HG02885 (cell line): Measurements from ENCODE around the gene LASP1NB.

ENCODE experiments used
- ATAC-seq: cut with Tn5 transposase; IDR thresholded peaks from one replicate; pipeline ENCODE4 v1.9.1; 2021; ENCODE audit warnings: mild to moderate bottlenecking; ENCODE audit not compliant: unreplicated experiment, poor library complexity

LASP1NB gene

DNA sequence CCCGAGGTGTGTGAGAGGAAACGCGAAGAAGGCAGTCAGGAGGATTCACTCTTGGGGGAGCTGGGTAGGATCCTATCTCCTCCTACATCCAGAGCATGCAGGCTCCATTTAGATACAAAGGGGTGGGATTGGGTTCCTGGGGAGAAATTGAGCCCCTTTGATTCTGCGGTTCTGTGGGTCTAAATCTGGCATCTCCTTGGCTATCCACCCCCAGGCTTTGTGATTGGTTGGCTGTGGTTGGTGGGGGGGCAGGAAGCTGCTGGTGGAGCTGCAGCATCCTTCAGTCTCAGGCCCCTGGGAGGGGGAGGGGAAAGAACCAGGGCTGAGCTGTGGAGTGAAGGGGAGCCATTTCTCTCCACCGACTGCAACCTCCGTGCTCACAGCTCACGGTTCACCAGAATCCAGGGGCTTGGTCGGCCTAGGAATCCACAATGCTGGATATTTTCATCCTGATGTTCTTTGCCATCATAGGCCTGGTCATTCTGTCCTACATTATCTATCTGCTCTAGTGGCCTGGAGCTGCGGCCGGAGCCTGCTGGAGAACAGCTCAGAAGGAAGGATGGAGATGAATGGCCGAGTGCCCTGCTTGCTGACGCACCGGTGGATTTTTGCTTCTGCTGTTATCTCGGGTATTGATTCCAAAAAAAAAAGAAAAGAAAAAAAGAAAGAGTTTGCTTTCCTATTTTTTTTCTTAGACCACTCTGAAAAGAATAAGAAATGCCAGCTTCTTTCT lies at the start of gene LASP1NB:
TSS of gene LASP1NB (plus strand) at position 352 of the 733 bp plus-strand sequence.
- ATAC-seq: no peak

GRCh38 chr17:38877130-38877851 lies 48.1 kb upstream of the LASP1NB start:
- no peak for ATAC-seq

DNA sequence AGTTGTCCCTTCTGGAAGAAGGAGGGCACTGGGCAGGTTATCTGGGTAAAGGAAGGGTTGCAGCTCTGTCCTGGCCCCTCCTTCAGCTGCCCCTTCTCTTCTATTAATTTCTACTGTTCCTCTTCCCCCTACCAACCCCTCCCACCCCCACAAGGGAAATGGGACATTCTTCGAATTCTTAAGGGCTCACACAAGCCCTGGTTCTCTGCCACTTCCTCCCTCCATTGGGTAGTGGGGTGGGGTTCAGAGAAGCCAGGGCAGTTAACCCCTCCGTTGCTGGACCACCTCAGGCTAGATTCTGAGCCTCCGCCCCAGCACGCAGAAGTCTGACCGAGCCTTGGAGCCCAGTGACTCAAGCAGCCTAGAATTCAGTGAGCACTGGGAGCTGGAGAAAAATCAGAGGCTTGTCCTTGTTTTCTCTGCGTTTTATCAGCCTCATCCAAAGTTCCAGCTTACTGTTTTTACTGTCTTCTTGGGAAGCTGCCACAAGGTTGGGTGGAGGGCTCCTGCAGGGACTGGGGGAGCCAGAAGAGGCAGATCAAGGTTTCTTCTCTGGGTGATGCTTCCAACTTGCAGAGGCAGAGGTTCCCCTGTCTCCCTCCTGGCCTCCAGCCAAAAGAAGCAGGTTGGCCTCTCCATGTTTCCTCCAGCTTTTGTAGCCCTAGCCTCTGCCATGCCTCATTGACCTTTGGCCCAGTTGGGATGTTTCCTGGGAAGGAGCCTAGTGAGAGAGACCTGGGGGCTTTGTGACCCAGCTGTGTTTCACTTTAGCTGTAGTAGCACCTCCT lies 45.3 kb upstream of the LASP1NB start:
- ATAC-seq: no peak

GRCh38 chr17:38881600-38882191 lies 43.7 kb upstream of the LASP1NB start:
- ATAC-seq: no peak

DNA sequence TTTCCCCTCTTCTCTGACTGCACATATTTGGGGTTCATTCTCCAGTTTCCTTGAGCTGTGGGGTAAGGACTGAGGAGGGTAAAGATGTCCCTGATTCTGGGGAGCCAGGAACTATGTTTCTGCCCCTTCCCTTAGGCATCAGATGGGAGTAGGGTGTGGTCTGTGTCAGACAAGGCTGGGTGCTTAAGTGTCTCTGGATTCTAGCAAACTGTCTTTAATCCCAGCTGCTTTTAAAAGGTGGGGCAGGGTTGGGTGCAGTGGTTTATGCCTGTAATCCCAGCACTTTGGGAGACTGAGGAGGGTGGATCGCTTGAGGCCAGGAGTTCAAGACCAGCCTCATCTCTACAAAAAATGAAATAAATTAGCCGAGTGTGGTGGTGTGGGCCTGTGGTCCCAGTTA lies 42.5 kb upstream of the LASP1NB start:
- ATAC-seq: no peak

DNA sequence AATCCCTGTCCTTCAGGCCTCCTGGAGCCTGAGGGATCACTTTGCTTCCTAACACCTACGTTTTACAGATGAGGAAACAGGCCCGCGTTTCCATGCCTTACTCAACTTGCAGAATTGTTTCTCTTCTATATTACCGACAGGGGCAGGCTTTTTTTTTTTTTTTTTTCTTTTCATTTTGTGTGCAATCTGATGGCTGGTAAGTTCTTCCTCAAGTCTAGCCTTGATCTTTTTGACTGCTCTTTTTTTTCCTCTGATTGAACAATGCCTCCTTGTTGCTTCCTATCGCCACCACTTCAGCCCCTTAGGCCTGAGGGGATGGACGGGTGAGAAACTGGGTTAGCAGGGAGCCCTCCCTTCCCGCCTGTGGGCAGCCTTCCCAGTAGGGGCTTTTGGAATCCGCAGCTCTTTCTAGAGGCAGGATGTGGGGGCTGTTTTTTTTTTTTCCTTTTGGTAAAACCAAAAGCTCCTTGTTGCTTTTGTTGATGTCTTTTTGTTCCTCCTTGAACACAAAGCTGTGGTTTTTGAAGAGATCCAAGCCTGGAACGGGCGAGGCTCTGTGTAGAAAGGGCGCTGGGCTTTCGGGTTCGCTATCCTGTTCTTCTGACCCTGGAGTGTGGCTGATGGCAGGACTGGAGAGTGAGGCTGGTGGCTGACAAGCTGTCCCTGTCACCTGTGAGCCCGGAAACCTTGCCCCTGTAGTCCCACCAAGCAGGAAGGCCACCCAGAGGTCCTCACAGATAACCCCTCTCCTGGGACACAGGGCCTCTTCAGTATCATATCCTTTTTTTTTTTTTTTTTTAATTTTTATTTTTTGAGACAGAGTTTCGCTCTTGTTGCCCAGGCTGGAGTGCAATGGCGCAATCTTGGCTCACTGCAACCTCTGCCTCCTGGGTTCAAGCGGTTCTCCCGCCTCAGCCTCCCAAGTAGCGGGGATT lies 41.6 kb upstream of the LASP1NB start:
- ATAC-seq: no peak

GRCh38 chr17:38885044-38885727 lies 40.2 kb upstream of the LASP1NB start:
- no peak for ATAC-seq

GRCh38 chr17:38885728-38886642 lies 39.4 kb upstream of the LASP1NB start:
- ATAC-seq: no peak

GRCh38 chr17:38886643-38887010 lies 38.8 kb upstream of the LASP1NB start:
- no peak for ATAC-seq

- no peak for ATAC-seq
These were observed 36.6 kb upstream of the LASP1NB start for GRCh38 chr17:38888842-38889241.

GRCh38 chr17:38889745-38890409 lies 35.5 kb upstream of the LASP1NB start:
- no peak for ATAC-seq

DNA sequence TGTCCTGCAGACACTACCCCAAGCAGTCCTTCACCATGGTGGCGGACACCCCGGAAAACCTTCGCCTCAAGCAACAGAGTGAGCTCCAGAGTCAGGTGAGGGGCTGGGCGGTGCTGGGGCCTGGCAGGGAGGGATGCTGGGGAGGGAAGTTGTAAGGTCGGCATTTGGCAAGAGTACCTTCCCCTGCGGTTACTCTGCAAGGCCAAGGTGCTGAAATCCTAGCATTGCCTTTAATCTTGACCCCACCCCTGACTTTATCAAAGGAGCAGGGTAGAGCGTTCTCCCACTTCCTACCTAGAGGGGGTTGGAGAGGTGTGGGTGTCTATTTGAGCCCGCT lies 35.0 kb upstream of the LASP1NB start:
- ATAC-seq: no peak

DNA sequence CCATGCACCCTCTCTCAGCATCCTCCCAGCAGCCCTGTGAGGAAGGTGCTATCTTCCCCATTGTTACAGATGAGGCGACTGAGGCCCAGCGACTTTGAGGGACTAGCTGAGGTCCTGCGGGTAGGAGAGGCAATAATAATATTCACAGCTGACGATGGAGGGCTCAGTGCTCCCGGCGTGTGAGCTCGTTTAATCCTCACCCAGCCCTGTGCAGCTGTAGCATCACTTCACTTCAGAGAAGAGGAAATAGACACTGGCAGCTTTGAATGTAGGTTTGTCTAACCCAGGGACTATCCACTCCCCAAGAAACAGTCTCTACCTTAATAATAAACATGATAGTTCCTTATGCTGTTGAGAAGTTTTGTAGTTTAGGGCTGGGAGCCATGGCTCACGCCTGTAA lies 34.0 kb upstream of the LASP1NB start:
- no peak for ATAC-seq

DNA sequence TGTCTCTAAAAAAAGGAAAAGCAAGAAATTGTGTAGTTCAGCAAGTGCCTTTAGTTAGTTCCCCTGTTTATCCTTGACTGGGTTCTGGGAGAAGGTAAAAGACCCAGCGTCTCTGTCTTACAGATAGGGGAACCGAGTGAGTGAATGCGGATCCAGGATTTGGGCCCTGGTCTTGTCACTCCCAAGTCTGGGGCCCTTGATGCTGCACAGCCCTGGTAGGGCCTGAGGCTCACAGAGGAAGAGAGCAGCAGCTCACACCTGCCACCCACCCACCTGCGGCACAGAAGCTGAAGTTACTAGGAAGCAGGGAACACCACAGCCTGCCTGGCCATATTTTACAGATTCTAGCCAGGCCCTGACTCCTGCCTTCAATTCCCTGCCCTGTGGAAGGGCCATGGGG lies 33.3 kb upstream of the LASP1NB start:
- ATAC-seq: no peak

DNA sequence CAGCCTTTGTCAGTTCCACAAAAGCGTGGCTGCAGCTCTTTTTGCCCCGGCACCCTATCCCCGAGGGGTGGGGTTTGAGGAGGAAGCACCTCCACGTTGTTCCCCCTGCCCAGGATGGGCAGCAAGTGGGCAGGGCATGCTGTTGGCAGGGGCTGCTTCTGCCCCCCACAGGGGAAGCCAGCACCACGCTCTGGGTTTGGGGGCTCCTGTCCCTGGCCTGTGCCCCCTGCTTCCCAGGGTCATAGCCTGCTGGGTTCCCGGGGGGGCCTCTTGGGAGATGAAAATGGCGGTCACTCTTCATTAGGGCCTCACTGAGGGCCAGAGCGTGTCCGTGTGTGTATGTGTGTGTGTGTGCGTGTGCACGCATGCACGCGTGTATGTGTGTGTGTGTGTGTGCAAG lies 32.8 kb upstream of the LASP1NB start:
- no peak for ATAC-seq

DNA sequence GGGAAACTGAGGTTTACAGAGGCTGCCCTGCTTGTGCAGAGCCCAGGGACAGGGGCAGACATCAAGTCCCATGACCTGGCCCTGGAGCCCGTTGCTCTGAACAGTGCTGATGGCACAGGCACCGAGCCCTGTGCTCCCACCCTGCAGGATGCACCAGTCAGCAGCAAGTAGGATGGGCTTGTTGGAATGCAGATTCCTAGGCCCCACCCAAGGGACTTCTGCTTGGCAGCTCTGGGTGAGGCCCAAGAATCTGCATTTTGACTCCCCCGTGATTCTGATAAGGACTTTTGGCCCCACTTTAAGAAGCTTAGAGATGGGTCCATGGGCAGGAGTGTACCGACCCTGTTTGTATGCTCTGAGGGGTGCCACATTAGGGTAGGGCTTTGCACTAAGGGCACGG lies 32.3 kb upstream of the LASP1NB start:
- no peak for ATAC-seq

DNA sequence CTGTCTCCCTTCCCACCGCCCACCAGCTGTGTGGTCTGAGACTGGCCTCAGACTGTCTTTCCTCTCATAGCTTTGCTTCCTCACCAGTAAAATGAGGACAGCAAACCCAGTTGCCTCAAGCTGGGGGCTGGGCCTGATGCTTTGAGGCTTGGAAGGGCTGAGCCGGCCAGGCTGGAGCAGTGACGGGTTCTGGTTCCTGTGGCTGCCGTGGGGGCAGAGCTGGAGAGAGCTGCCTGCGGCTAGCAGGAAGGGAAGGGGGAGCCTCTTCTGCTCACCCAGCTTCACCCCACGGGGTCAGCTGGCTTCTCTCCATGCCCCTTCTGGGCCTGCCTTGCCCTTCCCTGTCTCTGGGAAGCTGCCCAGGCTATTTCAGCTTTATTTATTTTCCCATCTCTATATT lies 31.8 kb upstream of the LASP1NB start:
- ATAC-seq: no peak

DNA sequence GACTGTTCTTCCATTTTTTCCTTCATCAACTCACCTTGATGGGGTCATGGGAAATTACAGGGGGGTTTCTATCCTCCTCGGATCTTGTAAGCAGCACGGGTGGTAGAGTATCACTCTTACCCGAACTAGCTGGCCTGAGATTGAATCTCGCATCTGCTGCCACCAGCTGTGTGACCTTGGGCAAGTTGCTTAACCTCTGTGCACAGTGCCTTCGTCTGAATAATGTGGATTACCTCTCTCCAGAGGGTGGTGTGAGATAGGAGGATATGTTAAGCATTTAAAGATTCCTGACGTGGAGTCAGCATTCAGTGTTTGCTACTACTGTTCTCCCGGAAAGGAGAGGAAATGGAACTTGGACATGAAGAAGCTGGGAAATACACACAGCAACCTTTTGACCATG lies 31.1 kb upstream of the LASP1NB start:
- ATAC-seq: no peak
